ENCODE measurements around the gene PCP4.

PCP4 gene

GRCh38 chr21:39915881-39916280 is 48.6 kb downstream of the PCP4 start:
- in situ Hi-C loops (cut with HindIII; ENCODE audit: low sequenced_read_pairs), result no loop called here

- in situ Hi-C loops (cut with HindIII; ENCODE audit: low sequenced_read_pairs), result no loop called here
Measured at GRCh38 chr21:39918558-39918957, 51.3 kb downstream of the PCP4 start.

DNA sequence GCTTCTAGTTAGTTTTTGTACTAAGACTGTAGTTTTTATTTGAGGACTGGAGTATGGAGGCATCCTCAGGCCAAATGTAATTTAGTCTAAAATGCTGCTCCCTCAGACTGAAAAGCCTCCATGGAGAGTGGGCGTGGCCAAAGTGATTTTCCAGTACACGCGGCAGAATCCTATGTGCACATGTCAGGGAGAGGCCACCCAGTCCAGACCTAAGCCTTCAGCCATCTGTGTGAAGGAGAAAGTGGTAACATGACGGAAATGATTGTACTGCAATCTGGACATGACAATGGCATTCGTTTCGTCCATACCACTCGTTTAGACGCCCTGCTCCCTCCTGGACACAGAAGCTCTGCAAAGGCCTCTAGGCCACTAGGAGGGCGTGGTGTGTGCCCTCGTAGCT is 56.2 kb downstream of the PCP4 start:
- in situ Hi-C loops (cut with HindIII; ENCODE audit: low sequenced_read_pairs), result no loop called here

GRCh38 chr21:39924577-39925308 is 57.5 kb downstream of the PCP4 start:
- in situ Hi-C loops (cut with HindIII; ENCODE audit: low sequenced_read_pairs), result no loop called here

DNA sequence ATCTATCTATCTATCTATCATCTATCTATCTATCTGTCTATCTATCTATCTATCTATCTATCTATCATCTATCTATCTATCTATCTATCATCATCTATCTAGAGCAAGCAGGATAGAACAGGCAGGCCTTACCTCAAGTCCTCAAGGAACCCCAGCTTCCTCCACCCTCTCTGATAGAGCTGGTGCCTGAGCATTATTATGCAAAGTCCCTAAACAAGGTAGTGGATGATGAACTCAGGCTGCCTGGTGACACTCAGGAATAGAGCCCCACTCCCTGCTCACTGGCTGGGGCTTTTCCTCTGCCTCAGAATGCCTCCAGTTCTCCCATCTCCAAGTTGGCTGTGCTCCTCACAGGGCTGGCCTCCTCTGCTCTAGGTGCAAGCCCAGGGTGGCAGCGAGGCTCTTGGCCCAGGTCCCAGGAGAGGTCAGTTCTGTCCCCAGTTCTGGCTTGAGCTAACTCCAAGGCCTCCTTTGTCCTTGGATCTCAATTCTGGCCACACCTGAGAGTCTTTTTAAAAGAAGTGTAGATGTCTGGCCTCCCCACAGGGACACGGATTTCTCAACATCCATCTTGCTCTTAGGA is 60.2 kb downstream of the PCP4 start:
- in situ Hi-C loops (cut with HindIII; ENCODE audit: low sequenced_read_pairs), result no loop called here

DNA sequence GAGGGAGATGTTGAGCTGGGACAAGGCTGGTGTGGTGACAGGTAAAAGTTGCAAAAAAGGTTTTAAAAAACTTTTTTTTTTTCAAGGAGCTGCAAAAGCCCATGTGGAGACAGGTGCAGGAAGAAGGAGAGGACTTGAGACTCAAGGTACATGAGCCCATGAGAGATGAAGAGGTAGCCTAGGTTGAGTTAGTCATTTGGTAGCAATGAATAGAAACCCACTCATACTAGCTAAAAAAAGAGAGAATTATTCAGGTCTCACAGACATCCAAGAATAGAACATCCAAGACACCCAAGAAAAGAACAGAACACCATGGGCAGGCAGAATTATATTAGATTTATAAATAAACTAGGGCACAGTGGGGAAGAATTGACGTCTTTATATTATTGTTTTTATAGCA is 65.1 kb downstream of the PCP4 start:
- in situ Hi-C loops (cut with HindIII; ENCODE audit: low sequenced_read_pairs), result no loop called here

GRCh38 chr21:39934895-39935294 is 67.7 kb downstream of the PCP4 start:
- in situ Hi-C loops (cut with HindIII; ENCODE audit: low sequenced_read_pairs), result no loop called here

DNA sequence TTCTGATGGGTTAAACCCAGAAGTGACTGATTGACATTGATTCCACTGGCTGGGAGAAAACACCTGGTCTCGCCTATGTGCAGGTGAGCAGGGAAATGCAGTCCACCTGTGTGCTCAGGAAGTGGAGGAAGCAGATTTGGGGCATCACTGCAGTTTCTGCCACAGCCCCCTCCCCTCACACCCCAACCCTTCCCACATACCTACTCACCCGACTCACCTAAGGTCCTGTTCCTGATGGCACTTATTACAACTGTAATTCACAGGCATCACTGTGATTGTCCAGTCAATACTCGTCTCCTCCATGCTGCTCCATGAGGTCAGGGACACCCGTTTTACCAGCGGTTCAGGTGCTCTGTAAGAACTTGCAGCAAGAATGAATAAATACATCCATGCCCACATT is 68.5 kb downstream of the PCP4 start:
- in situ Hi-C loops (cut with HindIII; ENCODE audit: low sequenced_read_pairs), result no loop called here

DNA sequence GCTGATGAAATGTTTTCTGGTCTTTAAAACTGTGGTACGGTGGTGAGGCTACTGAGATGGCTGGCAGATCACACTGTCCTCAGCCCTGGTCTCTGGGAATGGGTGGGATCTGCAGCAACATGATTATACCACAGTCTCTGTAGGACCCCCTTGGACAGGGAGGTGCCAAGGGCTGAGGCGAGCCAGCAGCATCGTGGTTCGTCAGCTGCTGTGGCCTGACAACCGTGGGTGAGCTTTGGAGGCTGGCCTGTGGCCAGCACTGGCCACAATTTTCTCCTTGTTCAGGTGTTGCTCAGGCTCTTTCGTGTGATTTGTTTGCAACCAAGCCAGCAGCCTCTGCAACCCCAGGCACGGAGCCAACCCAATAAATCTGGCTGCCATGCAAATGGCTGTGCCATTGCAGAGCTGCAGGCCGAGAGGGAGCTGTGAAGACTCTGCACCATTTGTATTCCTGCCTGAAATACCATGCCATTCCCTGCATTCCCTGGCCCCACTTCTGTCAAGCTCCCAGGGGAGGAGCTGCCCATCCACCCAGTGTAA is 70.9 kb downstream of the PCP4 start:
- in situ Hi-C loops (cut with HindIII; ENCODE audit: low sequenced_read_pairs), result no loop called here

- in situ Hi-C loops (cut with HindIII; ENCODE audit: low sequenced_read_pairs), result no loop called here
Measured at GRCh38 chr21:39946199-39946598, 79.0 kb downstream of the PCP4 start.

DNA sequence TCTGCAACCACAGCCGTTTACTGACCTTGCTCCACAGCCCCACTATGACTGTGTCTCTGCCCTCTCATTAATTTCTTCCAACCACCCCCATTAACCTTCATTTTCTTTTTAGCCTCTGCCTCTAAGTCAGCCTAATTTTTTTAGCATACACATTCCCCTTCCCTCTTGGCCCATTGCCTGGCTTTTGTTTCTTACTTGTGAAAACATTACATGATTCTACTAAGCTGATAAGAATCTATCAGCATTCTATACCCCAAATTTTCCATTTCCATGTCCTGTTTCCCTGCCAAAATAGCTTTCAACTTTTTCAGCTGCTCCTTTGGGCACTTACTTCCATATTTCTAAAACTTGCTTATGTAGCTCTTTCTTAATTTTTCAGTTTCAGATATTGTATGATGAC is 79.8 kb downstream of the PCP4 start:
- in situ Hi-C loops (cut with HindIII; ENCODE audit: low sequenced_read_pairs), result no loop called here

GRCh38 chr21:39951183-39952101 is 84.2 kb downstream of the PCP4 start:
- in situ Hi-C loops (cut with HindIII; ENCODE audit: low sequenced_read_pairs), result no loop called here

GRCh38 chr21:39952265-39952664 is 85.0 kb downstream of the PCP4 start:
- in situ Hi-C loops (cut with HindIII; ENCODE audit: low sequenced_read_pairs), result no loop called here

DNA sequence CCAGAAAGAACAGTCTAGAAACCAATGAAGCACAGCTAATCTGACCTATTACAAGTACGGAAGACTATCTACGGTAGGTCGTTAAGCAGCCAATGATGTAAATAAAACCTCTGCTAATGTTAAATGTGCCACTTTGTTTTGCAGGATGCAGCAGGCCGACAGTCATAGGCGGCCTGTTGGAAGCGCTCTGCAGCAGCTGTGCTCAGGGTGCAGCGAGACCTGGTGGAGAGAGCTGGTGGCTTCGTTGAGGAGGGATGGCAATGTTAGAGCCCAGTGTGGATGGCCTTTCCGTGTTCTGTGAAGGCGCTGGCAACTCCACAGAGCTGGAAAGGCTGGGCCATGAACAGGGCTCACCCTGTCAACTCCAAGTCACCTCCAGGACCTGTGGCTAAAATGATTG is 87.3 kb downstream of the PCP4 start:
- in situ Hi-C loops (cut with HindIII; ENCODE audit: low sequenced_read_pairs), result no loop called here

GRCh38 chr21:39955326-39955725 is 88.1 kb downstream of the PCP4 start:
- in situ Hi-C loops (cut with HindIII; ENCODE audit: low sequenced_read_pairs), result no loop called here

GRCh38 chr21:39956586-39956985 is 89.3 kb downstream of the PCP4 start:
- in situ Hi-C loops (cut with HindIII; ENCODE audit: low sequenced_read_pairs), result no loop called here

- in situ Hi-C loops (cut with HindIII; ENCODE audit: low sequenced_read_pairs), result no loop called here
Measured at GRCh38 chr21:39958731-39959130, 91.5 kb downstream of the PCP4 start.

DNA sequence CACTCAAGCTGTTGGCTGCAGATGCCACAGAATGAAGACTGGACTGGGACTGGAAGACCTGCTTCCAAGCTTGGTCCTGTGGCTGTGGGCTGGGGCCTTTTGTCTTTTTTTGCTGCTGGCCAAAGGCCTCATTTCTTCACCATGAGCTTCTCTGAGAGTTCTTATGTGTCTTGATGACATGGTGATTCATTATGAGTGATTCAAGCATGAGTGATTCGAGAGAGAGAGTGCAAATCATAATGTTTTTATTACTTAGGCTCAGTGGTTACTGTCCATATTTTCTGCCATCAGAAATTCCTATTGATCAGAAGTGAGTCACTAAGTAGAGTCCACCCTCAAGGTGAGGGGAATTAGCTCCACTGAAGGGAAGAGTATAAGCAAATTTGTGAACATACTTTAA is 94.0 kb downstream of the PCP4 start:
- in situ Hi-C loops (cut with HindIII; ENCODE audit: low sequenced_read_pairs), result no loop called here

- in situ Hi-C loops (cut with HindIII; ENCODE audit: low sequenced_read_pairs), result no loop called here
Measured at GRCh38 chr21:39965026-39965425, 97.8 kb downstream of the PCP4 start.

GRCh38 chr21:39966786-39967185 is 99.5 kb downstream of the PCP4 start:
- in situ Hi-C loops (cut with HindIII; ENCODE audit: low sequenced_read_pairs), result no loop called here

DNA sequence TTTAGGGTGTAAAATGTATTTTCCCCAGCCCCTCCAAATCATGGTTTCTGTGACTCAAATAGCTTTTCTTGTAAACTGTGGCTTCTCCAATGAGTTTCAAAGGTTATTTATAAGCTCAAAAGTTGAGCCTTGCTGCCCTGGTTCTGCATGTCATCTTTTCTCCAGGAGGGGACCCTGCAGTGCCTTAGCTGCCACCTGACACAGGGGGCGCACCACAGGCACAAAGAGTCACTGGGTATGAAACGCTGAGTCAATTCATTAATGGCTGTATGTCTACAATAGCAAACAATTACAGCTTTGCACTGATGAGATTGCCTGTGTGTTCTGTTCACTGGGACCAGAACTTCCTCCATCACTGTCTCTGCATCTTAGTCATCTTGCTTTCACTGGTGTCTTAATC is 100.8 kb downstream of the PCP4 start:
- in situ Hi-C loops (cut with HindIII; ENCODE audit: low sequenced_read_pairs), result no loop called here
